ENCODE data around the gene TULP4.
"Not testable (repeated sequence)": the region's sequence is repeated elsewhere in the genome, so short reads cannot be mapped to it uniquely, and the experiment has no call there.

Gene TULP4

GRCh38 chr6:158399040-158399700 lies 86.9 kb downstream of the TULP4 start:
- Histone ChIP-seq H3K27me3 (ENCODE audit: insufficient read depth, low read length) (no peaks in the 10 kb centered on the region), H3K14ac (ENCODE audit: low read length) (no peak overlapping the region), H4K91ac (ENCODE audit: low read depth, low read length) (no peak overlapping the region), H2AFZ (ENCODE audit: insufficient read depth, low read length, poor library complexity) (no peak overlapping the region), H4K8ac (ENCODE audit: low read depth, low read length) (no peak overlapping the region), H3K36me3 (ENCODE audit: control insufficient read depth in 1 of 2, insufficient read depth in 2 of 2, low read length in 2 of 2) (peaks cover 0 to 4% of the 10 kb centered on the region in 2 experiments), H4K12ac (ENCODE audit: low read depth, low read length) (no peak overlapping the region), H2BK12ac (ENCODE audit: low read length) (no peak overlapping the region), H3K4me2 (ENCODE audit: low read length) (no peak overlapping the region), H3K18ac (ENCODE audit: low read length) (no peak overlapping the region), H3K79me1 (ENCODE audit: low read length) (no peaks in the 10 kb centered on the region), H2AK5ac (ENCODE audit: low read length) (no peak overlapping the region), H3K9me3 (ENCODE audit: insufficient read depth, low read depth, low read length) (no peaks in the 10 kb centered on the region), H2BK120ac (ENCODE audit: insufficient read depth, low read length, poor library complexity) (no peak overlapping the region), H3K27ac (ENCODE audit: low read depth, low read length) (no peak overlapping the region), H3K9ac (ENCODE audit: low read length) (no peak overlapping the region), H3K79me2 (ENCODE audit: control insufficient read depth, insufficient read depth, low read length, poor library complexity) (peaks cover 2% of the 10 kb centered on the region), H3K4me1 (ENCODE audit: control insufficient read depth in 1 of 2, insufficient read depth in 2 of 2, low read length in 2 of 2) (peaks cover 0 to 1% of the 10 kb centered on the region in 2 experiments), H3K4ac (ENCODE audit: low read depth, low read length) (no peak overlapping the region), H3K4me3 (ENCODE audit: low read depth, low read length) (no peak overlapping the region), H3K23ac (ENCODE audit: low read length) (no peak overlapping the region), H2BK5ac (ENCODE audit: low read depth, low read length, poor library complexity) (no peak overlapping the region)
- WGBS (ENCODE audit: extremely low coverage, insufficient coverage, insufficient read length): no CpG with 5 or more reads among the region's 3 CpGs
- no peak for DNase-seq

GRCh38 chr6:158402184-158402583 lies 89.9 kb downstream of the TULP4 start:
- H2BK120ac ChIP-seq (ENCODE audit: insufficient read depth, low read length, poor library complexity): no peak overlapping the region
- no peak overlapping the region for H3K4ac ChIP-seq (ENCODE audit: low read depth, low read length)
- H4K12ac ChIP-seq (ENCODE audit: low read depth, low read length): no peak overlapping the region
- H3K9me3 ChIP-seq (ENCODE audit: insufficient read depth, low read depth, low read length): peaks cover 2% of the 10 kb centered on the region
- H3K27ac ChIP-seq (ENCODE audit: low read depth, low read length): no peak overlapping the region
- no peak overlapping the region for H3K4me3 ChIP-seq (ENCODE audit: low read depth, low read length)
- no peak overlapping the region for H3K9ac ChIP-seq (ENCODE audit: low read length)
- H3K14ac ChIP-seq (ENCODE audit: low read length): no peak overlapping the region
- H4K91ac ChIP-seq (ENCODE audit: low read depth, low read length): no peak overlapping the region
- H3K23ac ChIP-seq (ENCODE audit: low read length): no peak overlapping the region
- no peaks in the 10 kb centered on the region for H3K27me3 ChIP-seq (ENCODE audit: insufficient read depth, low read length)
- no peak overlapping the region for H2BK12ac ChIP-seq (ENCODE audit: low read length)
- H4K8ac ChIP-seq (ENCODE audit: low read depth, low read length): no peak overlapping the region
- peaks cover 3% of the 10 kb centered on the region for H3K79me1 ChIP-seq (ENCODE audit: low read length)
- peaks cover 3 to 4% of the 10 kb centered on the region in 2 experiments for H3K36me3 ChIP-seq (ENCODE audit: control insufficient read depth in 1 of 2, insufficient read depth in 2 of 2, low read length in 2 of 2)
- no peak overlapping the region for H3K18ac ChIP-seq (ENCODE audit: low read length)
- peaks cover 3% of the 10 kb centered on the region for H3K79me2 ChIP-seq (ENCODE audit: control insufficient read depth, insufficient read depth, low read length, poor library complexity)
- no peak overlapping the region for H2AFZ ChIP-seq (ENCODE audit: insufficient read depth, low read length, poor library complexity)
- H3K4me2 ChIP-seq (ENCODE audit: low read length): no peak overlapping the region
- no peak overlapping the region for H2AK5ac ChIP-seq (ENCODE audit: low read length)
- no peak overlapping the region for H2BK5ac ChIP-seq (ENCODE audit: low read depth, low read length, poor library complexity)
- H3K4me1 ChIP-seq (ENCODE audit: control insufficient read depth in 1 of 2, insufficient read depth in 2 of 2, low read length in 2 of 2): peaks cover 0 to 3% of the 10 kb centered on the region in 2 experiments
- no peak for DNase-seq

- not testable (repeated sequence) for H4K91ac ChIP-seq (ENCODE audit: low read depth, low read length); H2BK5ac ChIP-seq (ENCODE audit: low read depth, low read length, poor library complexity); H3K4me1 ChIP-seq (ENCODE audit: control insufficient read depth in 1 of 2, insufficient read depth in 2 of 2, low read length in 2 of 2); H3K9me3 ChIP-seq (ENCODE audit: insufficient read depth, low read depth, low read length); H3K23ac ChIP-seq (ENCODE audit: low read length); H3K4me2 ChIP-seq (ENCODE audit: low read length); H2BK120ac ChIP-seq (ENCODE audit: insufficient read depth, low read length, poor library complexity); H3K4ac ChIP-seq (ENCODE audit: low read depth, low read length); H2AFZ ChIP-seq (ENCODE audit: insufficient read depth, low read length, poor library complexity); H3K79me2 ChIP-seq (ENCODE audit: control insufficient read depth, insufficient read depth, low read length, poor library complexity); H3K9ac ChIP-seq (ENCODE audit: low read length); H3K4me3 ChIP-seq (ENCODE audit: low read depth, low read length); H2BK12ac ChIP-seq (ENCODE audit: low read length); H3K27me3 ChIP-seq (ENCODE audit: insufficient read depth, low read length); H4K12ac ChIP-seq (ENCODE audit: low read depth, low read length); H3K18ac ChIP-seq (ENCODE audit: low read length); H3K36me3 ChIP-seq (ENCODE audit: control insufficient read depth in 1 of 2, insufficient read depth in 2 of 2, low read length in 2 of 2); H3K14ac ChIP-seq (ENCODE audit: low read length); H2AK5ac ChIP-seq (ENCODE audit: low read length); H4K8ac ChIP-seq (ENCODE audit: low read depth, low read length); H3K79me1 ChIP-seq (ENCODE audit: low read length)
- peak overlapping the region; percentile 82 for H3K27ac ChIP-seq (ENCODE audit: low read depth, low read length)
- peak; percentile 91 to 92 for DNase-seq
- WGBS (ENCODE audit: extremely low coverage, insufficient coverage, insufficient read length): no CpG with 5 or more reads among the region's 12 CpGs
These were observed 93.1 kb downstream of the TULP4 start for GRCh38 chr6:158405321-158405831.

GRCh38 chr6:158405933-158406332 lies 93.7 kb downstream of the TULP4 start:
- peak overlapping the region; percentile 97 for H2BK12ac ChIP-seq (ENCODE audit: low read length)
- no peak overlapping the region for H3K4me2 ChIP-seq (ENCODE audit: low read length)
- H3K79me2 ChIP-seq (ENCODE audit: control insufficient read depth, insufficient read depth, low read length, poor library complexity): peaks cover 3% of the 10 kb centered on the region
- peaks cover 3% of the 10 kb centered on the region for H3K79me1 ChIP-seq (ENCODE audit: low read length)
- H3K4me3 ChIP-seq (ENCODE audit: low read depth, low read length): no peak overlapping the region
- no peaks in the 10 kb centered on the region for H3K27me3 ChIP-seq (ENCODE audit: insufficient read depth, low read length)
- peak overlapping the region; percentile 82 for H3K27ac ChIP-seq (ENCODE audit: low read depth, low read length)
- no peak overlapping the region for H3K23ac ChIP-seq (ENCODE audit: low read length)
- peak overlapping the region; percentile 33 for H3K4ac ChIP-seq (ENCODE audit: low read depth, low read length)
- H3K9ac ChIP-seq (ENCODE audit: low read length): no peak overlapping the region
- peaks cover 2% of the 10 kb centered on the region for H3K9me3 ChIP-seq (ENCODE audit: insufficient read depth, low read depth, low read length)
- no peak for DNase-seq
- peak overlapping the region; percentile 74 for H4K8ac ChIP-seq (ENCODE audit: low read depth, low read length)
- H2BK5ac ChIP-seq (ENCODE audit: low read depth, low read length, poor library complexity): peak overlapping the region; percentile 80
- peak overlapping the region; percentile 75 for H3K18ac ChIP-seq (ENCODE audit: low read length)
- H4K91ac ChIP-seq (ENCODE audit: low read depth, low read length): peak overlapping the region; percentile 89
- H2AK5ac ChIP-seq (ENCODE audit: low read length): peak overlapping the region; percentile 93
- peaks cover 2 to 5% of the 10 kb centered on the region in 2 experiments for H3K36me3 ChIP-seq (ENCODE audit: control insufficient read depth in 1 of 2, insufficient read depth in 2 of 2, low read length in 2 of 2)
- H2BK120ac ChIP-seq (ENCODE audit: insufficient read depth, low read length, poor library complexity): peak overlapping the region; percentile 81
- no peak overlapping the region for H4K12ac ChIP-seq (ENCODE audit: low read depth, low read length)
- peak overlapping the region; percentile 80 for H3K14ac ChIP-seq (ENCODE audit: low read length)
- WGBS (ENCODE audit: extremely low coverage, insufficient coverage, insufficient read length): no CpG with 5 or more reads among the region's 2 CpGs
- peaks cover 2 to 6% of the 10 kb centered on the region in 2 experiments for H3K4me1 ChIP-seq (ENCODE audit: control insufficient read depth in 1 of 2, insufficient read depth in 2 of 2, low read length in 2 of 2)
- no peak overlapping the region for H2AFZ ChIP-seq (ENCODE audit: insufficient read depth, low read length, poor library complexity)
